Glutamatergic neuron (in vitro differentiated cells): ENCODE measurements around the gene ANGPTL3. TPM values are rescaled to one million over a fixed set of nuclear protein-coding genes. Genes with fewer than 3 reads are reported as not detected.

ENCODE experiments used
- DNase-seq: peaks from one replicate; pipeline ENCODE4 v3.0.0; 2022
- H3K27ac Mint-ChIP-seq: one replicate; pipeline ENCODE4 v1.8.0; 2020; ENCODE audit warnings: mild to moderate bottlenecking, mixed read lengths, inconsistent platforms; ENCODE audit not compliant: unreplicated experiment
- H3K27me3 Mint-ChIP-seq: one replicate; pipeline ENCODE4 v1.8.0; 2020; ENCODE audit warnings: mild to moderate bottlenecking, moderate library complexity, mixed read lengths, inconsistent platforms; ENCODE audit not compliant: unreplicated experiment
- H3K36me3 Mint-ChIP-seq: one replicate; pipeline ENCODE4 v1.8.0; 2020; ENCODE audit warnings: mild to moderate bottlenecking, mixed read lengths, inconsistent platforms; ENCODE audit not compliant: unreplicated experiment
- H3K4me1 Mint-ChIP-seq: one replicate; pipeline ENCODE4 v1.8.0; 2020; ENCODE audit warnings: mild to moderate bottlenecking, low read depth, mixed read lengths, inconsistent platforms; ENCODE audit not compliant: unreplicated experiment
- H3K4me3 Mint-ChIP-seq: one replicate; pipeline ENCODE4 v1.8.0; 2020; ENCODE audit warnings: mild to moderate bottlenecking, mixed read lengths, inconsistent platforms; ENCODE audit not compliant: unreplicated experiment
- H3K9me3 Mint-ChIP-seq: one replicate; pipeline ENCODE4 v1.8.0; 2020; ENCODE audit warnings: mild to moderate bottlenecking, moderate library complexity, mixed read lengths, inconsistent platforms; ENCODE audit not compliant: unreplicated experiment
- CTCF ChIP-seq: fragments of 200-600 bp; sonication (generic); IDR thresholded peaks from one replicate; pipeline ENCODE4 v1.5.0; 2021; ENCODE audit not compliant: partially characterized antibody, unreplicated experiment
- total RNA-seq: library from RNA; stranded (reverse); fragmentation: NEBNext Ultra II Directional; extraction: Animal tissue kit (Norgen Biotek cat#: 25700); gene quantifications from one replicate; pipeline ENCODE4 v1.2.1, GENCODE V29; 2021; ENCODE audit not compliant: unreplicated experiment

The ANGPTL3 gene
- total RNA-seq, 1 donor from 2014 or later, result not detected

- Mint-ChIP-seq H3K9me3 (no peaks in the 10 kb centered on the region), H3K4me1 (no peaks in the 10 kb centered on the region), H3K36me3 (no peaks in the 10 kb centered on the region), H3K27ac (no peak overlapping the region), H3K27me3 (no peaks in the 10 kb centered on the region), H3K4me3 (no peak overlapping the region)
- no peak for TF ChIP-seq CTCF
- DNase-seq, result no peak
These were observed 15.4 kb downstream of the ANGPTL3 start for GRCh38 chr1:62612770-62613169.

- Mint-ChIP-seq H3K36me3 (no peaks in the 10 kb centered on the region), H3K4me3 (no peak overlapping the region), H3K9me3 (no peaks in the 10 kb centered on the region), H3K27me3 (no peaks in the 10 kb centered on the region), H3K4me1 (no peaks in the 10 kb centered on the region), H3K27ac (no peak overlapping the region)
- DNase-seq, result no peak
- no peak for TF ChIP-seq CTCF
These were observed 16.0 kb downstream of the ANGPTL3 start for GRCh38 chr1:62613325-62613727.

GRCh38 chr1:62613890-62614289 is 16.6 kb downstream of the ANGPTL3 start:
- H3K4me3 Mint-ChIP-seq, result no peak overlapping the region
- no peaks in the 10 kb centered on the region for H3K36me3 Mint-ChIP-seq
- no peaks in the 10 kb centered on the region for H3K9me3 Mint-ChIP-seq
- no peaks in the 10 kb centered on the region for H3K27me3 Mint-ChIP-seq
- no peaks in the 10 kb centered on the region for H3K4me1 Mint-ChIP-seq
- no peak for DNase-seq
- TF ChIP-seq CTCF, result no peak
- no peak overlapping the region for H3K27ac Mint-ChIP-seq

- no peak for DNase-seq
- H3K4me3 Mint-ChIP-seq, result no peak overlapping the region
- no peaks in the 10 kb centered on the region for H3K27me3 Mint-ChIP-seq
- no peaks in the 10 kb centered on the region for H3K36me3 Mint-ChIP-seq
- TF ChIP-seq CTCF, result no peak
- no peak overlapping the region for H3K27ac Mint-ChIP-seq
- no peaks in the 10 kb centered on the region for H3K9me3 Mint-ChIP-seq
- H3K4me1 Mint-ChIP-seq, result no peaks in the 10 kb centered on the region
These were observed 24.6 kb downstream of the ANGPTL3 start for GRCh38 chr1:62621907-62622306.

GRCh38 chr1:62625415-62625814 is 28.1 kb downstream of the ANGPTL3 start:
- TF ChIP-seq CTCF, result no peak
- Mint-ChIP-seq H3K4me1 (no peaks in the 10 kb centered on the region), H3K27ac (no peak overlapping the region)

More at GRCh38 chr1:62625415-62625814, 28.1 kb downstream of the ANGPTL3 start:
- Mint-ChIP-seq H3K36me3 (no peaks in the 10 kb centered on the region), H3K9me3 (no peaks in the 10 kb centered on the region), H3K27me3 (no peaks in the 10 kb centered on the region), H3K4me3 (no peak overlapping the region)
- DNase-seq, result no peak
